HCT116 (cell line): ENCODE measurements around the gene YBX2. TPM values are rescaled to one million over a fixed set of nuclear protein-coding genes. Genes with fewer than 3 reads are reported as not detected.

Experiments used
- ATAC-seq: fragments of 200-7000 bp; cut with Tn5 transposase; 2 replicates; pipeline ENCODE4 v1.9.1; 2020; ENCODE audit warnings: mild to moderate bottlenecking, moderate library complexity
- BruUV-seq: library from RNA; stranded (reverse); fragments of 400-500 nt; replicated peaks from 2 replicates; lab custom pipeline; 2021; lab: Mats Ljungman, UMichigan
- CTCF ChIA-PET: fragments of 300-600 bp; sonication (Branson Sonifier 250); formaldehyde crosslinking; loops from one replicate; lab custom pipeline; 2021; ENCODE audit warnings: antibody characterized with exemption; lab: Charles Lee
- POLR2A ChIA-PET: fragments of 300-600, 350-600 bp; sonication (Branson Sonifier 250); formaldehyde crosslinking; loops from one replicate; lab custom pipeline; 2021; ENCODE audit warnings: antibody characterized with exemption; lab: Charles Lee
- RAD21 ChIA-PET, 2 experiments: fragments of 300-600 bp; sonication (Branson Sonifier 250); formaldehyde crosslinking; loops; one replicate each; lab custom pipeline; 2023; ENCODE audit warnings: low total read pairs in 2 of 2; ENCODE audit not compliant: uncharacterized antibody in 2 of 2, unreplicated experiment in 2 of 2, low non-redundant PET in 1 of 2; lab: Charles Lee
- DNase-seq: peaks from one replicate; pipeline ENCODE4 v3.0.0-alpha.2; 2010; ENCODE audit warnings: low read depth, low spot score
- H2AFZ ChIP-seq: fragments of 200-600 bp; shearing (Covaris generic), sonication (generic); 2 replicates; pipeline ENCODE4 v1.6.1; 2017; ENCODE audit warnings: low read depth, mixed run types, mixed read lengths, antibody characterized with exemption, low read length; ENCODE audit not compliant: poor library complexity, severe bottlenecking
- H3K27ac ChIP-seq: 2 replicates; pipeline ENCODE4 v1.5.1; 2012; ENCODE audit warnings: low read depth, low read length
- H3K27me3 ChIP-seq: fragments of 200-600 bp; sonication (generic); 2 replicates; pipeline ENCODE4 v1.6.1; 2016; ENCODE audit warnings: mixed run types, low read length, mixed read lengths; ENCODE audit not compliant: insufficient read depth
- H3K36me3 ChIP-seq, 2 experiments: fragments of 200-500 bp in 1 of 2; fragments of 200-600 bp in 1 of 2; sonication (Bioruptor generic) in 1 of 2; sonication (generic) in 1 of 2; 2 replicates each; pipeline versions ENCODE4 v1.5.1 to v1.6.1; 2014 to 2016; ENCODE audit warnings: low read length in 2 of 2, inconsistent platforms in 1 of 2, mixed read lengths in 1 of 2, mixed run types in 1 of 2; ENCODE audit not compliant: insufficient read depth in 2 of 2, control insufficient read depth in 1 of 2
- H3K4me1 ChIP-seq, 2 experiments: fragments of 200-600 bp in 1 of 2; sonication (generic) in 1 of 2; 2 replicates each; pipeline versions ENCODE4 v1.5.1 to v1.6.1; 2012 to 2017; ENCODE audit warnings: low read length in 2 of 2, inconsistent platforms in 1 of 2, mild to moderate bottlenecking in 1 of 2, mixed read lengths in 1 of 2, mixed run types in 1 of 2, moderate library complexity in 1 of 2; ENCODE audit not compliant: insufficient read depth in 2 of 2, control insufficient read depth in 1 of 2
- H3K4me2 ChIP-seq: fragments of 200-600 bp; sonication (generic); 2 replicates; pipeline ENCODE4 v1.6.1; 2017; ENCODE audit warnings: mixed run types, low read length, mixed read lengths
- H3K4me3 ChIP-seq, 2 experiments: fragments of 200-600 bp in 1 of 2; sonication (generic) in 1 of 2; replicated peaks in 1 of 2; 2 replicates each; pipeline ENCODE4 v1.5.1; 2011 to 2016; ENCODE audit warnings: low read length in 2 of 2, control low read depth in 1 of 2, low read depth in 1 of 2, mild to moderate bottlenecking in 1 of 2, mixed read lengths in 1 of 2, mixed run types in 1 of 2
- H3K79me2 ChIP-seq: fragments of 200-600 bp; sonication (generic); 2 replicates; pipeline ENCODE4 v1.6.1; 2017; ENCODE audit warnings: mild to moderate bottlenecking, mixed run types, low read length, moderate library complexity, mixed read lengths; ENCODE audit not compliant: insufficient read depth
- H3K9ac ChIP-seq: fragments of 200-600 bp; sonication (generic); 2 replicates; pipeline ENCODE4 v1.6.1; 2016; ENCODE audit warnings: low read length, mixed read lengths
- H3K9me2 ChIP-seq: fragments of 200-600 bp; sonication (generic), shearing (Covaris generic); 2 replicates; pipeline ENCODE4 v1.6.1; 2017; ENCODE audit warnings: mixed run types, mild to moderate bottlenecking, moderate library complexity; ENCODE audit not compliant: insufficient read depth
- H3K9me3 ChIP-seq, 2 experiments: fragments of 200-500 bp in 1 of 2; fragments of 200-600 bp in 1 of 2; sonication (Bioruptor generic) in 1 of 2; sonication (generic) in 1 of 2; 2 replicates each; pipeline ENCODE4 v1.6.1; 2014 to 2017; ENCODE audit warnings: low read length in 2 of 2, mixed read lengths in 2 of 2, inconsistent platforms in 1 of 2, low read depth in 1 of 2, mild to moderate bottlenecking in 1 of 2, mixed run types in 1 of 2, moderate library complexity in 1 of 2; ENCODE audit not compliant: control insufficient read depth in 1 of 2, insufficient read depth in 1 of 2
- H4K20me1 ChIP-seq: fragments of 200-600 bp; sonication (generic), shearing (Covaris generic); 2 replicates; pipeline ENCODE4 v1.6.1; 2017; ENCODE audit warnings: mixed run types, mild to moderate bottlenecking, moderate library complexity; ENCODE audit not compliant: insufficient read depth
- ATF3 ChIP-seq: IDR thresholded peaks from 2 replicates; pipeline ENCODE4 v1.6.1; 2012
- CTCF ChIP-seq, 3 experiments: fragments of 200-600 bp in 1 of 3; sonication (generic) in 1 of 3; IDR thresholded peaks in 2 of 3; conservative IDR thresholded peaks in 1 of 3; 2 replicates each; pipeline ENCODE4 v1.5.1; 2012 to 2017; ENCODE audit warnings: low read depth in 2 of 3, low read length in 2 of 3, antibody characterized with exemption in 1 of 3, borderline replicate concordance in 1 of 3, control low read depth in 1 of 3, mild to moderate bottlenecking in 1 of 3, mixed read lengths in 1 of 3, mixed run types in 1 of 3, moderate library complexity in 1 of 3; ENCODE audit not compliant: insufficient read depth in 1 of 3
- ELF1 ChIP-seq: IDR thresholded peaks from 2 replicates; pipeline ENCODE4 v1.6.1; 2012; ENCODE audit warnings: low read depth, borderline replicate concordance
- EZH2 ChIP-seq: fragments of 200-600 bp; sonication (generic); IDR thresholded peaks from 2 replicates; pipeline ENCODE4 v1.6.1; 2017; ENCODE audit warnings: antibody characterized with exemption, mixed run types
- EZH2phosphoT487 ChIP-seq: fragments of 200-600 bp; IDR thresholded peaks from 2 replicates; pipeline ENCODE4 v1.6.1; 2018; ENCODE audit warnings: antibody characterized with exemption, borderline replicate concordance
- JUND ChIP-seq: IDR thresholded peaks from 2 replicates; pipeline ENCODE4 v1.6.1; 2012
- MAX ChIP-seq: IDR thresholded peaks from 2 replicates; pipeline ENCODE4 v1.6.1; 2012
- POLR2A ChIP-seq: IDR thresholded peaks from 2 replicates; pipeline ENCODE4 v1.7.0; 2011; ENCODE audit warnings: borderline replicate concordance; ENCODE audit not compliant: insufficient read depth, insufficient read length; ENCODE audit errors: extremely low read depth
- POLR2AphosphoS5 ChIP-seq: IDR thresholded peaks from 2 replicates; pipeline ENCODE4 v1.6.1; 2011; ENCODE audit warnings: mild to moderate bottlenecking, low read depth, low read length, moderate library complexity
- REST ChIP-seq: IDR thresholded peaks from 2 replicates; pipeline ENCODE4 v1.6.1; 2012; ENCODE audit warnings: low read depth
- SP1 ChIP-seq: IDR thresholded peaks from 2 replicates; pipeline ENCODE4 v1.6.1; 2012; ENCODE audit warnings: low read depth
- SRF ChIP-seq: IDR thresholded peaks from 2 replicates; pipeline ENCODE4 v1.6.1; 2012; ENCODE audit warnings: low read depth
- TCF7L2 ChIP-seq: IDR thresholded peaks from 2 replicates; pipeline ENCODE4 v1.7.0; 2011; ENCODE audit warnings: borderline replicate concordance, inconsistent platforms; ENCODE audit not compliant: insufficient read depth, insufficient read length; ENCODE audit errors: extremely low read depth
- YY1 ChIP-seq: IDR thresholded peaks from 2 replicates; pipeline ENCODE4 v1.6.1; 2011; ENCODE audit warnings: low read length, low read depth, moderate library complexity, mild to moderate bottlenecking; ENCODE audit not compliant: insufficient replicate concordance; ENCODE audit errors: extremely low read depth
- ZFX ChIP-seq: fragments of 450-650 bp; IDR thresholded peaks from 2 replicates; pipeline ENCODE4 v1.6.1; 2017
- intact Hi-C: fragments of 100-400 bp; cut with micrococcal nuclease; formaldehyde crosslinking; loops from 2 replicates; pipeline ENCODE4 v1.10.0; 2022
- total RNA-seq: library from RNA; stranded (reverse); gene quantifications from one replicate; pipeline ENCODE4 v1.2.1, GENCODE V29; 2021; ENCODE audit not compliant: unreplicated experiment

Gene YBX2
- total RNA-seq, 1 experiment from 2014 or later, result 2.3 TPM

GRCh38 chr17:7292194-7292593 lies 2.2 kb downstream of the YBX2 start:
- H3K9ac ChIP-seq, result no peak overlapping the region
- H3K4me2 ChIP-seq, result no peak overlapping the region
- H3K4me1 ChIP-seq, result peaks cover 17 to 41% of the 10 kb centered on the region in 2 experiments; a peak in 3 of 4 replicates
- H3K36me3 ChIP-seq, result no peaks in the 10 kb centered on the region
- no peaks in the 10 kb centered on the region for H3K79me2 ChIP-seq
- intact Hi-C loops, result no loop called here
- no peaks in the 10 kb centered on the region for H3K27me3 ChIP-seq
- no peak for DNase-seq
- H4K20me1 ChIP-seq, result no peaks in the 10 kb centered on the region
- BruUV-seq, result no TSS peak
- RAD21 ChIA-PET, result no interaction called here
- H3K9me3 ChIP-seq, result no peaks in the 10 kb centered on the region
- no peak for TF ChIP-seq EZH2
- TF ChIP-seq MAX, result no peak
- TF ChIP-seq EZH2phosphoT487, result no peak
- TF ChIP-seq YY1, result no peak
- TF ChIP-seq TCF7L2, result no peak
- TF ChIP-seq, all 23 proteins: peak for 0
- no peak overlapping the region for H3K27ac ChIP-seq
- POLR2A ChIA-PET, result interaction anchor here (0.5 kb wide), 1 partner anchor 112 kb away, joined by 4 read pairs; the partner anchor contains the start of gene TMEM256
- no peak overlapping the region for H3K4me3 ChIP-seq
- CTCF ChIA-PET, result no interaction called here
- ATAC-seq, result no peak
- H3K9me2 ChIP-seq, result no peaks in the 10 kb centered on the region
- H2AFZ ChIP-seq, result no peak overlapping the region

GRCh38 chr17:7290685-7291084 lies 3.8 kb downstream of the YBX2 start:
- intact Hi-C loops, result no loop called here
- no peaks in the 10 kb centered on the region for H3K9me2 ChIP-seq
- H3K27ac ChIP-seq, result no peak overlapping the region
- H3K4me3 ChIP-seq, result no peak overlapping the region
- H3K27me3 ChIP-seq, result no peaks in the 10 kb centered on the region
- no peaks in the 10 kb centered on the region for H3K79me2 ChIP-seq
- H4K20me1 ChIP-seq, result no peaks in the 10 kb centered on the region
- ChIA-PET RAD21 (no interaction called here), POLR2A (no interaction called here), CTCF (interaction anchor here (1.1 kb wide), 1 partner anchor 10 kb away, joined by 3 read pairs; no protein-coding TSS in a partner anchor)
- H3K9ac ChIP-seq, result no peak overlapping the region
- peaks cover 12 to 28% of the 10 kb centered on the region in 2 experiments; a peak in 3 of 4 replicates for H3K4me1 ChIP-seq
- TF ChIP-seq CTCF (IDR thresholded peaks at IDR 0.05 in 2 of 3, conservative IDR thresholded peaks at IDR 0.05 in 1 of 3; ENCODE audit: borderline replicate concordance in 1 of 3, insufficient read depth in 1 of 3, low read depth in 2 of 3, low read length in 2 of 3) (no peak), SRF (no peak), ZFX (no peak), ELF1 (no peak), POLR2A (no peak), REST (no peak), TCF7L2 (no peak), POLR2AphosphoS5 (no peak), SP1 (no peak), JUND (no peak), ATF3 (no peak), EZH2phosphoT487 (no peak)
- H3K9me3 ChIP-seq, result no peaks in the 10 kb centered on the region
- no peak overlapping the region for H2AFZ ChIP-seq
- ATAC-seq (no peak), DNase-seq (no peak)
- BruUV-seq, result no TSS peak
- H3K36me3 ChIP-seq, result no peaks in the 10 kb centered on the region
- no peak overlapping the region for H3K4me2 ChIP-seq
